ENCODE data around the gene ADCY5. TPM values are rescaled to one million over a fixed set of nuclear protein-coding genes. Genes with fewer than 3 reads are reported as not detected.
"Not testable (repeated sequence)": the region's sequence is repeated elsewhere in the genome, so short reads cannot be mapped to it uniquely, and the experiment has no call there.

ADCY5 gene
- total RNA-seq, 2 donors from 2014 or later = 12.9 to 69.6 TPM

GRCh38 chr3:123258359-123258758 lies 190.5 kb downstream of the ADCY5 start:
- H3K27ac ChIP-seq = no peak overlapping the region

GRCh38 chr3:123256256-123256655 lies 192.6 kb downstream of the ADCY5 start:
- no peak overlapping the region for H3K4me3 ChIP-seq
- WGBS = 74% methylated on average over 2 of the region's 2 CpGs
- no peaks in the 10 kb centered on the region for H3K36me3 ChIP-seq
- no peaks in the 10 kb centered on the region for H3K27me3 ChIP-seq (replicated peaks; ENCODE audit: insufficient read depth)
- intact Hi-C loops (cut with DNase I) = loop anchor here (10.0 kb wide), 1 partner anchor 231 kb away; the partner anchor contains the start of gene SEMA5B
- no peak for DNase-seq (ENCODE audit: low spot score)
- no peak for TF ChIP-seq CTCF (IDR thresholded peaks at IDR 0.05)
- no peak for TF ChIP-seq POLR2A (IDR thresholded peaks at IDR 0.05)
- TF ChIP-seq POLR2AphosphoS5 (IDR thresholded peaks at IDR 0.05) = no peak
- H3K27ac ChIP-seq = no peak overlapping the region
- no peaks in the 10 kb centered on the region for H3K4me1 ChIP-seq (replicated peaks)
- H3K9me3 ChIP-seq = no peaks in the 10 kb centered on the region

More at GRCh38 chr3:123258359-123258758, 190.5 kb downstream of the ADCY5 start:
- DNase-seq (ENCODE audit: low spot score) = no peak
- Histone ChIP-seq H3K9me3 (no peaks in the 10 kb centered on the region), H3K4me3 (no peak overlapping the region), H3K27me3 (replicated peaks; ENCODE audit: insufficient read depth) (no peaks in the 10 kb centered on the region), H3K4me1 (replicated peaks) (no peaks in the 10 kb centered on the region), H3K36me3 (no peaks in the 10 kb centered on the region)
- intact Hi-C loops (cut with DNase I) = loop anchor here (2.0 to 10.0 kb wide), 2 partner anchors 234 to 316 kb away; partner anchors contain the start of gene SEMA5B
- TF ChIP-seq POLR2A (IDR thresholded peaks at IDR 0.05) = no peak
- no peak for TF ChIP-seq POLR2AphosphoS5 (IDR thresholded peaks at IDR 0.05)
- no peak for TF ChIP-seq CTCF (IDR thresholded peaks at IDR 0.05)

DNA sequence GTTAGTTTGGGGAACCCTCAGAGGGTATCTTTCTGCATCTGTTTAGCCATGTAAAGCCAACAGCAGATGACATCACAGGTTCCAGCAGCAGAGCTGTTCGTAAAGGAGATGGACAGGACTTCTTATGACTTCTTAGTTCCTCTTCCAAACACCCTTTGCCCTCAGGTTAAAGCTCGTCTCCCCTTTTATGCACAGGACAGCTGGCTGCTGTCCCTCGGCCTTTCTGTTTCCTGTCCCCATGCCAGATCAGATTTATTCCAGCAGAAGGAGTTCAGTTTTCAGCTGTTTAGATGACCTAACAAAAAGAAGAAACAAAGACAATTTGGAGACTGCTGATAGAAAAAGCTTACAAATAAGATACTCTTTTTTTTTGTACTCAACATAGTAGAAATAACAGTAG lies 202.0 kb downstream of the ADCY5 start:
- intact Hi-C loops (cut with DNase I) = no loop called here
- H3K4me1 ChIP-seq (replicated peaks) = no peaks in the 10 kb centered on the region
- no peaks in the 10 kb centered on the region for H3K36me3 ChIP-seq
- H3K27me3 ChIP-seq (replicated peaks; ENCODE audit: insufficient read depth) = no peaks in the 10 kb centered on the region
- TF ChIP-seq POLR2AphosphoS5 (IDR thresholded peaks at IDR 0.05) = no peak
- TF ChIP-seq CTCF (IDR thresholded peaks at IDR 0.05) = no peak
- H3K4me3 ChIP-seq = no peak overlapping the region
- peak overlapping the region in 1 of 2 donors; percentile 4 for H3K27ac ChIP-seq
- WGBS = 9% methylated on average over 3 of the region's 3 CpGs
- no peaks in the 10 kb centered on the region for H3K9me3 ChIP-seq
- DNase-seq (ENCODE audit: low spot score) = no peak

DNA sequence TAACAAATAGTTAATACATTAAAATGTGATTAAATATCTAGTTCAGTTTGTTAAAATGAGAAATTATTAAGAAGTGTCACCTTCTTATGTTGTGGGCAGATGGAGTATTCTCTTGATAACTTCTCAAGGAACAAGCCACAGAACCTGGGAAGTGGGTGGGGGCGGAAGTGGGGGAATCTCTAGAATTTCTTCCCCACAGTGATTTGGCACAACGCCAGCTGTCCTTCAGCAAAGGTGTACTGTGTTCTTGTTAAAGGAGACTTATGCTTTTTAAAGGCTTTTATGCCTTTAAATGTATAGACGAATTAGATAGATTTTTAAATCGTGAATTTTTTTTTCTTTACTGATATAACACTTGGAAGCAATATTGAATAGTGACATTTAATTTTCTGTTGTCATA lies 204.8 kb downstream of the ADCY5 start:
- TF ChIP-seq POLR2A (IDR thresholded peaks at IDR 0.05) = no peak
- TF ChIP-seq CTCF (IDR thresholded peaks at IDR 0.05) = no peak
- TF ChIP-seq POLR2AphosphoS5 (IDR thresholded peaks at IDR 0.05) = no peak
- Histone ChIP-seq H3K4me3 (no peak overlapping the region), H3K27ac (no peak overlapping the region), H3K36me3 (no peaks in the 10 kb centered on the region), H3K4me1 (replicated peaks) (no peaks in the 10 kb centered on the region), H3K9me3 (no peaks in the 10 kb centered on the region), H3K27me3 (replicated peaks; ENCODE audit: insufficient read depth) (no peaks in the 10 kb centered on the region)
- intact Hi-C loops (cut with DNase I) = no loop called here
- no peak for DNase-seq (ENCODE audit: low spot score)
- 60% methylated on average over 4 of the region's 4 CpGs for WGBS

GRCh38 chr3:123239756-123240155 lies 209.1 kb downstream of the ADCY5 start:
- no peaks in the 10 kb centered on the region for H3K36me3 ChIP-seq
- TF ChIP-seq POLR2A (IDR thresholded peaks at IDR 0.05) (no peak), POLR2AphosphoS5 (IDR thresholded peaks at IDR 0.05) (no peak)
- intact Hi-C loops (cut with DNase I) = no loop called here
- no peak overlapping the region for H3K27ac ChIP-seq
- 95% methylated on average over 1 of the region's 1 CpG for WGBS
- H3K4me1 ChIP-seq (replicated peaks) = no peaks in the 10 kb centered on the region
- H3K27me3 ChIP-seq (replicated peaks; ENCODE audit: insufficient read depth) = no peaks in the 10 kb centered on the region
- H3K4me3 ChIP-seq = no peak overlapping the region
- no peaks in the 10 kb centered on the region for H3K9me3 ChIP-seq
- DNase-seq (ENCODE audit: low spot score) = no peak

GRCh38 chr3:123239186-123239585 lies 209.7 kb downstream of the ADCY5 start:
- H3K4me1 ChIP-seq (replicated peaks); H3K27ac ChIP-seq; intact Hi-C loops (cut with DNase I); H3K27me3 ChIP-seq (replicated peaks; ENCODE audit: insufficient read depth); DNase-seq (ENCODE audit: low spot score); H3K9me3 ChIP-seq; H3K4me3 ChIP-seq; H3K36me3 ChIP-seq: not testable (repeated sequence)
- WGBS = 95% methylated on average over 2 of the region's 2 CpGs

All from prostate gland (tissue), 2 donors.